Liver (tissue), 9 donors: ENCODE results near the gene NT5DC2. TPM values are rescaled to one million over a fixed set of nuclear protein-coding genes. Genes with fewer than 3 reads are reported as not detected.

Experiments used
- DNase-seq: peaks from one replicate; pipeline ENCODE4 v3.0.0-alpha.2; 2017; ENCODE audit warnings: low spot score
- H3K27ac ChIP-seq, 2 donors: one replicate each; pipeline ENCODE4 v1.7.0; 2013; ENCODE audit warnings: inconsistent platforms in 2 of 2, low read length in 2 of 2, control low read depth in 1 of 2, low read depth in 1 of 2, mild to moderate bottlenecking in 1 of 2
- H3K27me3 ChIP-seq, 4 donors: one replicate each; pipeline versions ENCODE4 v1.6.1 to v1.7.0; 2013; ENCODE audit warnings: low read length in 3 of 4, inconsistent platforms in 1 of 4, mild to moderate bottlenecking in 1 of 4, moderate library complexity in 1 of 4; ENCODE audit not compliant: control insufficient read depth in 4 of 4, insufficient read depth in 4 of 4
- H3K36me3 ChIP-seq, 4 donors: one replicate each; pipeline versions ENCODE4 v1.6.1 to v1.7.0; 2013; ENCODE audit warnings: low read length in 3 of 4, mild to moderate bottlenecking in 3 of 4, low read depth in 1 of 4, moderate library complexity in 1 of 4; ENCODE audit not compliant: control insufficient read depth in 4 of 4, insufficient read depth in 3 of 4
- H3K4me1 ChIP-seq, 4 donors: one replicate each; pipeline versions ENCODE4 v1.6.1 to v1.7.0; 2013; ENCODE audit warnings: low read length in 3 of 4, mild to moderate bottlenecking in 3 of 4, moderate library complexity in 1 of 4; ENCODE audit not compliant: control insufficient read depth in 4 of 4, insufficient read depth in 4 of 4
- H3K4me3 ChIP-seq, 3 donors: one replicate each; pipeline versions ENCODE4 v1.6.1 to v1.7.0; 2013; ENCODE audit warnings: low read length in 3 of 3, control low read depth in 1 of 3, low read depth in 1 of 3, mild to moderate bottlenecking in 1 of 3
- H3K9ac ChIP-seq, 2 donors: one replicate each; pipeline ENCODE4 v1.7.0; 2013; ENCODE audit warnings: low read length in 2 of 2, mild to moderate bottlenecking in 2 of 2, moderate library complexity in 2 of 2, control low read depth in 1 of 2, low read depth in 1 of 2
- H3K9me3 ChIP-seq, 4 donors: one replicate each; pipeline versions ENCODE4 v1.6.1 to v1.7.0; 2013; ENCODE audit warnings: low read length in 3 of 4; ENCODE audit not compliant: control insufficient read depth in 4 of 4
- CTCF ChIP-seq: fragments of 150-350 bp; IDR thresholded peaks from 2 replicates; pipeline ENCODE4 v1.5.1; 2017; ENCODE audit warnings: improper control_type of control experiment, low read depth, low read length; ENCODE audit not compliant: missing input control
- EGR1 ChIP-seq, 2 donors: IDR thresholded peaks; 2 replicates each; pipeline ENCODE4 v1.6.1; 2016 to 2018; ENCODE audit warnings: antibody characterized with exemption in 2 of 2, low read depth in 2 of 2
- FOXA1 ChIP-seq: IDR thresholded peaks from 2 replicates; pipeline ENCODE4 v1.6.1; 2016; ENCODE audit warnings: antibody characterized with exemption
- FOXA2 ChIP-seq: IDR thresholded peaks from 2 replicates; pipeline ENCODE4 v1.6.1; 2016; ENCODE audit warnings: antibody characterized with exemption
- GABPA ChIP-seq, 2 donors: IDR thresholded peaks in 1 of 2; conservative IDR thresholded peaks in 1 of 2; 2 replicates each; pipeline ENCODE4 v1.6.1; 2016; ENCODE audit warnings: antibody characterized with exemption in 2 of 2, mild to moderate bottlenecking in 1 of 2, moderate library complexity in 1 of 2
- HNF4A ChIP-seq, 2 donors: conservative IDR thresholded peaks; 2 replicates each; pipeline ENCODE4 v1.6.1; 2016; ENCODE audit warnings: antibody characterized with exemption in 2 of 2, mild to moderate bottlenecking in 2 of 2
- HNF4G ChIP-seq: IDR thresholded peaks from 2 replicates; pipeline ENCODE4 v1.6.1; 2016; ENCODE audit warnings: antibody characterized with exemption
- JUND ChIP-seq, 2 donors: IDR thresholded peaks; 2 replicates each; pipeline ENCODE4 v1.6.1; 2016; ENCODE audit warnings: antibody characterized with exemption in 2 of 2
- NR2F2 ChIP-seq: IDR thresholded peaks from 2 replicates; pipeline ENCODE4 v1.6.1; 2016; ENCODE audit warnings: antibody characterized with exemption
- RAD21 ChIP-seq, 2 donors: IDR thresholded peaks; 2 replicates each; pipeline ENCODE4 v1.6.1; 2016; ENCODE audit warnings: antibody characterized with exemption in 2 of 2, mild to moderate bottlenecking in 2 of 2
- REST ChIP-seq: IDR thresholded peaks from 2 replicates; pipeline ENCODE4 v1.6.1; 2016; ENCODE audit warnings: antibody characterized with exemption, mild to moderate bottlenecking
- RXRA ChIP-seq, 2 donors: IDR thresholded peaks; 2 replicates each; pipeline ENCODE4 v1.6.1; 2017 to 2018; ENCODE audit warnings: antibody characterized with exemption in 2 of 2, mild to moderate bottlenecking in 1 of 2
- SP1 ChIP-seq: IDR thresholded peaks from 2 replicates; pipeline ENCODE4 v1.6.1; 2018; ENCODE audit warnings: antibody characterized with exemption, mild to moderate bottlenecking
- TAF1 ChIP-seq: conservative IDR thresholded peaks from 2 replicates; pipeline ENCODE4 v1.6.1; 2016; ENCODE audit warnings: antibody characterized with exemption, mild to moderate bottlenecking
- YY1 ChIP-seq: IDR thresholded peaks from 2 replicates; pipeline ENCODE4 v1.6.1; 2016; ENCODE audit warnings: antibody characterized with exemption, mild to moderate bottlenecking
- ZBTB33 ChIP-seq: IDR thresholded peaks from 2 replicates; pipeline ENCODE4 v1.6.1; 2016; ENCODE audit warnings: antibody characterized with exemption
- WGBS: extraction: QIAGEN DNeasy Blood & Tissue Kit; methylation state at CpG from one replicate; pipeline ENCODE4 v1.1.7; 2013; 5-methylcytosine and 5-hydroxymethylcytosine counted together
- polyA plus RNA-seq, 2 donors: library from polyadenylated mRNA; stranded (reverse) in 1 of 2; unstranded in 1 of 2; fragments of 200-250 nt in 1 of 2; fragments of >200 nt in 1 of 2; fragmentation: Nextera tagmentation in 1 of 2; extraction: Ambion mirVana in 1 of 2; gene quantifications; one replicate each; pipeline versions ENCODE4 v1.2.1 to v1.2.3, GENCODE V29; 2013 to 2015
- total RNA-seq, 2 donors: library from RNA; depleted of rRNA; stranded (reverse); fragments of >200 nt; gene quantifications; one replicate each; pipeline ENCODE4 v1.2.3, GENCODE V29; 2014
- TF ChIP-seq, protein P1 (sequence below): IDR thresholded peaks from 2 replicates; pipeline ENCODE4 v1.6.1; 2016; ENCODE audit warnings: antibody characterized with exemption
- TF ChIP-seq, protein P2 (sequence below): IDR thresholded peaks from 2 replicates; pipeline ENCODE4 v1.6.1; 2016; ENCODE audit warnings: antibody characterized with exemption
- donor health status: healthy.
- donor health status: healthy.
- donor health status: healthy.
- donor health status: healthy.
- donor health status: healthy.

NT5DC2 gene
- total and polyA plus RNA-seq, 4 donors = 2.8 to 20.9 (median 3.1) TPM

- Histone ChIP-seq H3K27ac (no peak overlapping the region), H3K36me3 (no peaks in the 10 kb centered on the region), H3K9me3 (no peaks in the 10 kb centered on the region), H3K4me1 (peaks cover 0 to 4% (median 0%) of the 10 kb centered on the region in 4 donors), H3K4me3 (no peak overlapping the region), H3K9ac (no peak overlapping the region), H3K27me3 (no peaks in the 10 kb centered on the region)
- DNase-seq = no peak
- no peak for TF ChIP-seq RXRA (IDR thresholded peaks at IDR 0.05)
- TF ChIP-seq SP1 = no peak
- no peak for TF ChIP-seq NR2F2
- TF ChIP-seq, protein P1, sequence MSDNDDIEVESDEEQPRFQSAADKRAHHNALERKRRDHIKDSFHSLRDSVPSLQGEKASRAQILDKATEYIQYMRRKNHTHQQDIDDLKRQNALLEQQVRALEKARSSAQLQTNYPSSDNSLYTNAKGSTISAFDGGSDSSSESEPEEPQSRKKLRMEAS = no peak
- TF ChIP-seq YY1 = no peak
- TF ChIP-seq, protein P2, sequence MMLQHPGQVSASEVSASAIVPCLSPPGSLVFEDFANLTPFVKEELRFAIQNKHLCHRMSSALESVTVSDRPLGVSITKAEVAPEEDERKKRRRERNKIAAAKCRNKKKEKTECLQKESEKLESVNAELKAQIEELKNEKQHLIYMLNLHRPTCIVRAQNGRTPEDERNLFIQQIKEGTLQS = no peak
- no peak for TF ChIP-seq HNF4A (conservative IDR thresholded peaks at IDR 0.05)
- TF ChIP-seq TAF1 = no peak
- no peak for TF ChIP-seq FOXA1
- TF ChIP-seq EGR1 (IDR thresholded peaks at IDR 0.05; ENCODE audit: low read depth in 2 of 2) = no peak
- no peak for TF ChIP-seq JUND (IDR thresholded peaks at IDR 0.05)
- no peak for TF ChIP-seq HNF4G
- TF ChIP-seq CTCF = no peak
- TF ChIP-seq GABPA (IDR thresholded peaks at IDR 0.05 in 1 of 2, conservative IDR thresholded peaks at IDR 0.05 in 1 of 2) = no peak
- no peak for TF ChIP-seq RAD21 (IDR thresholded peaks at IDR 0.05)
- no peak for TF ChIP-seq REST
- no peak for TF ChIP-seq FOXA2
- TF ChIP-seq ZBTB33 = no peak
- 95% methylated on average over 11 of the region's 11 CpGs for WGBS
These were observed 30.8 kb downstream of the NT5DC2 start for GRCh38 chr3:52502808-52503350.
